GM13977 (cell line): Measurements from ENCODE around the gene GP2.

Experiments used
- DNase-seq: peaks from one replicate; pipeline ENCODE4 v3.0.0; 2012; ENCODE audit warnings: low spot score
- in situ Hi-C: fragments of 300-500 bp; cut with MboI; formaldehyde crosslinking; loops from one replicate; pipeline ENCODE4 v1.12.0; 2022; ENCODE audit warnings: low sequenced_read_pairs, low pct_unique_long_range_greater_than_20kb, mixed read lengths, inconsistent platforms; ENCODE audit not compliant: unreplicated experiment
- TF ChIP-seq, protein P1 (sequence below): IDR thresholded peaks from 2 replicates; pipeline ENCODE4 v1.5.1; 2012; ENCODE audit warnings: mild to moderate bottlenecking, control low read depth; ENCODE audit not compliant: insufficient read depth; ENCODE audit errors: extremely low read depth, missing control alignments

GP2 gene

DNA sequence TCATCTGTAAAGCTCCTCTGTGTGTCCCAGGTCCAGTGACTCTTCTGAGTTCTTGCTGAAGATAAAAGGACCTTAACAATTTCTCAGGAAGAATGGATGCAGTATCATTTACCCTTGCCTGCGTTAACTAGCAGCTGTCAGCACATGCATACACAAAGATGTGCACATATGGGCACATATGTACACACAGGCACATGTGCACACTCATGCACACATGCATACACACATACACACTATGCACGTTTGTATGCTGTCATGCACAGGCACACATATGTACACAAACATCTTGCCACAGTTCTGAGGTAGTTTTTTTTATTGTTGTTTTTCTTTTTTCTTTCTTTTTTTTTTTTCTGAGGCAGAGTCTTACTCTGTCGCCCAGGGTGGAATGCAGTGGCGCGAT is 24.9 kb downstream of the GP2 start:
- in situ Hi-C loops = loop anchor here (10.0 kb wide), 1 partner anchor 398 kb away; no protein-coding TSS in a partner anchor
- no peak for DNase-seq
- TF ChIP-seq, protein P1, sequence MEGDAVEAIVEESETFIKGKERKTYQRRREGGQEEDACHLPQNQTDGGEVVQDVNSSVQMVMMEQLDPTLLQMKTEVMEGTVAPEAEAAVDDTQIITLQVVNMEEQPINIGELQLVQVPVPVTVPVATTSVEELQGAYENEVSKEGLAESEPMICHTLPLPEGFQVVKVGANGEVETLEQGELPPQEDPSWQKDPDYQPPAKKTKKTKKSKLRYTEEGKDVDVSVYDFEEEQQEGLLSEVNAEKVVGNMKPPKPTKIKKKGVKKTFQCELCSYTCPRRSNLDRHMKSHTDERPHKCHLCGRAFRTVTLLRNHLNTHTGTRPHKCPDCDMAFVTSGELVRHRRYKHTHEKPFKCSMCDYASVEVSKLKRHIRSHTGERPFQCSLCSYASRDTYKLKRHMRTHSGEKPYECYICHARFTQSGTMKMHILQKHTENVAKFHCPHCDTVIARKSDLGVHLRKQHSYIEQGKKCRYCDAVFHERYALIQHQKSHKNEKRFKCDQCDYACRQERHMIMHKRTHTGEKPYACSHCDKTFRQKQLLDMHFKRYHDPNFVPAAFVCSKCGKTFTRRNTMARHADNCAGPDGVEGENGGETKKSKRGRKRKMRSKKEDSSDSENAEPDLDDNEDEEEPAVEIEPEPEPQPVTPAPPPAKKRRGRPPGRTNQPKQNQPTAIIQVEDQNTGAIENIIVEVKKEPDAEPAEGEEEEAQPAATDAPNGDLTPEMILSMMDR = no peak

DNA sequence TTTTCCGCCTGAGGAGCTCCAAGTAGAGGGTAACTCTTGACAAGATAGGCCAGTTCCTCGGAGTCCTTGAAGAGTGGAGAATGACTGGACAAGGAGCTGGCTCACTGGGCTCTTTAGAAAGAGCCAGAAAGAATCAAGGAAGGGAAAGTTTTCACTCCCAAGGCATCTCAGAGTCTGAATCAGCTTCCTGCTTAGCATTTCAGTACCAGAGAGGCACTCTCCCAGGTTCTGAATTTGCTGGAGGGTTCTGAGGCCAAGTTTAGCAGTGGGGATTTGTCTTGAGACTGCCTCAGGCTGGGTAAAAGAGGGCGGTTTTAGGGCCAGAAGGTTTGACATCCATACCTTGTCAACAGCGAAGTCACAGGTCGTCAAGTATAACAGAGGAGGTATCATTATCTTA is 25.5 kb downstream of the GP2 start:
- in situ Hi-C loops = loop anchor here (10.0 kb wide), 1 partner anchor 397 kb away; no protein-coding TSS in a partner anchor
- TF ChIP-seq, protein P1 = no peak
- no peak for DNase-seq

DNA sequence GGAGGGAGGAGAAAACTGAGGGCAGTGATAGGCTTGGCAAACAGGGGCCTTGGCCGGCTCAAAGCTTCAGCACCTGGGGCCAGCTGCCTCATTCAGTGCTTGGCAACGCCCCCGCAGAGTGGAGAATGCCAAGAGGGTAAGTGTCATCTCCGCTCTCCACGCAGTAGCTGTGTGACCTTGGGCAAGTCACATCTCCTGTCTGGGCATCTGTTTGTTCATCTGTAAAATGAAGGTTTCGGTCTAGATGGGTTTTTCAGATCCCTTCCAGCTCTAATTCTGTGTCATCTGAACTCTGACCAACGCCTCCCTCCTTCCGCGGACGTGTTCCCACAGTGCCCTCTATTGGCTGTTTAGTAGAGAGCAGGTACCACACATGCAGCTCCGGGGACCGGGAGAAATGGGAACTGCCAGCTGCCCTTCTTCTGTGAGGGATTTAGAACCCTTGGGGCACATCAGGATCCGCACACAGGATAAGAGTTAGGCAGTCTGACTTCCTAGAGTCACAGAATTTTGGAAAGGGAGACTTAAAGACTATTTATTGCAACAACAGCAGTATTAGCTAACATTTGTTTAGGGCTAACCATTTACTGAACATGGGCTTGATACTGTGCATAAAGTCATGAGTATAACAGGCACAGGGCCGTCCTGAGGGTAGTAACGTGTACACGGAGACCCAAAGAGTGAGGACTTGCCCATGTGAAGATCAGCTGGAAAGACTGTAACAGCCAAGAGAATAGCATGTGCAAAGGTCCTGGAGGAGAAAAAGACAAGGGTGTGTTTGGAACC is 26.8 kb downstream of the GP2 start:
- DNase-seq = peak; percentile 67
- in situ Hi-C loops = loop anchor here (10.0 kb wide), 1 partner anchor 396 kb away; no protein-coding TSS in a partner anchor
- TF ChIP-seq, protein P1 = peak; percentile 90

DNA sequence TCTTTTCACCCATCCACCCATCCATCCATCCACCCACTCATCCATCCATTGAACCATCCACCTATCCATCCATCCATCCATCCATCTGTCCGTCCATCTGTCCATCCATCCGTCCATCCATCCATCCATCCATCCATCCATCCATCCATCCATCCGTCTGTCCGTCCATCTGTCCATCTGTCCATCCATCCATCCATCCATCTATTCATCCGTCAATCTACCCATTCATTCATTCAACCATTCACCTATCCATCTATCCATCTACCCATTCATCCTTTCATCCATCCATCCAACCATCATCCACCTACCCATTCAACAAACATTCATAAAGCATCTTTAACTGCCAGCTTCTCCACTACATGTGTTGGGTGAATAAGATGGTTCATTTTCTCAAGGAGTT is 28.9 kb downstream of the GP2 start:
- TF ChIP-seq, protein P1 = no peak
- in situ Hi-C loops = no loop called here
- DNase-seq = no peak

DNA sequence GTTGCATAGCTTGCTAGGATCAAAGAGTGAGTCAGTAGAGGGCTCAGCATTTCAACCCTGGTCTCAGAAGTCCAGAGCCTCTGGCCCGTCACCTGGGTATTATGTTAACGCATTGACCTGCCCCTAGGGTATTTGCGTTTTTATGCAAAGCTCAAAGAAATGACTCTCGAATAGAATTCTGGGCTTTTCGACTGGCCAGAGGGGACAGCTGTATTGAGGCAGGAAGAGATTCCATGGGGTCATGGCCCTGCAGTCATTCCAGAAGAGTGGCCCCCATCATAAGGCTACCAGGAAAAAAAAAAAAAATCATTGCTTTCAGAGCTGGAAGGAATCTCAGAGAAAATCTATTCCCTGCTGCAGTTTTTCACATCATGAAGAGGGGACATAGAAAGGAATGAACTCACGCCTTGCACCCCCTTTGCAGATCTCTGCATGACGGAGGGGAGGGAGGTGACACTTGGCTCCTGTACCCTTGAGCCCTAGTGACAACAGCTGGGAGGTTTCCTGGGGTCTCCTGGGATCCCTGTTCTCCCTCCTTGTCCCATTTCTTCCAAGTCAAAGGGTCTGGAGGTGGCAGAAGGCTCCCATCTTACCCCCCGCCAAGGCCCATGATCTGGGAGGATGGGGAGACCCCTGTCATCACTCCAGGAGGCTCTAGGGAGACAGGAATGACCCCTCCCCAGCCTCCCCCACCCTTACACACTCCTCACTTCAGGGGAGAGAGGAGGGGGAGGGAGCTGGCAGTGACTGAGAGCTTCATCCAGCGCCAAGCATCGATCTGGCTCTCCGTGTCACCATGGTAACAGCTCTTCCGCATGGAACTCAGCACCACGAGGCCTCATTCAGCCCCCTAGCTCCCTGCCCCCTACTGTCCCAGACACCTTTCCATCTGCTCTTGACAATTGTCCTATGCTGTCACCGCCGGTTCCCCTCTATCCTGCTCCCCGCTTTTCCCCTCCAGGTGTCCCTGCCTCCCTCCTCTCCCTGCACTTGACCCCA is 35.8 kb downstream of the GP2 start:
- in situ Hi-C loops = no loop called here
- DNase-seq = no peak

DNA sequence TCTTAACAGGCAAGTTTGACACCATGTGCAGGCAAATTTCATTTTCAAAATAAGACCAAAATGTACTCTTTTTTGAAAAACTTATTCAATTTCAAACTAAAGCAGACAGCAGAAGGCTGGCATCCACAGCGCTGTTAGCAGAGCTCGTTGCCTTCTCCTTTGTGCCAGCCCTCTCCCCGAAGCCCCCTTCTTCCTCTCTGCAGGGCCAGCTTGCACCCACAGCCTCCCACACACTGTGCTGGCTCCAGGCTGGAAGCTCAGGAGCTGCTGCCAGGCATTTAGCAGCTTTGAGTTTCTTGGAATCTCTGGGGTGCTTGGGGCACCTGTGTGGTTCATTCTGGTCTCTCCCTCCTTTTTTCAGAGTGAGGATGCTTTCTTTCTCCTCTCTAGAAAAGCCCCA is 37.7 kb downstream of the GP2 start:
- no peak for DNase-seq
- TF ChIP-seq, protein P1 = no peak
- in situ Hi-C loops = no loop called here

More for the DNA sequence above, 35.8 kb downstream of the GP2 start:
- TF ChIP-seq, protein P1 = no peak
